ENCODE results near the gene TGFB1. TPM values are rescaled to one million over a fixed set of nuclear protein-coding genes. Genes with fewer than 3 reads are reported as not detected.
A peak's percentile ranks its signal among the peaks of the same experiment; 100 is the strongest.
"Not testable (repeated sequence)": the region's sequence is repeated elsewhere in the genome, so short reads cannot be mapped to it uniquely, and the experiment has no call there.

Gene TGFB1
- total RNA-seq, 2 experiments from 2014 or later: 406 to 416 TPM

- Mint-ChIP-seq H3K4me1 (ENCODE audit: low read depth) (no peaks in the 10 kb centered on the region), H3K9me3 (no peaks in the 10 kb centered on the region), H3K27me3 (no peaks in the 10 kb centered on the region), H3K4me3 (no peak overlapping the region), H3K36me3 (ENCODE audit: low read depth) (peaks cover 27% of the 10 kb centered on the region), H3K27ac (no peak overlapping the region)
- intact Hi-C loops (cut with DNase I, micrococcal nuclease): no loop called here
- H3K4me3 ChIP-seq (ENCODE audit: low read length): no peak overlapping the region
- no peaks in the 10 kb centered on the region for H3K27me3 ChIP-seq (ENCODE audit: control insufficient read depth in 1 of 2, insufficient read depth in 2 of 2, low read length in 2 of 2)
- no peaks in the 10 kb centered on the region for H3K9me3 ChIP-seq (ENCODE audit: control insufficient read depth in 1 of 2, insufficient read depth in 1 of 2, low read length in 2 of 2)
- H3K27ac ChIP-seq (ENCODE audit: low read depth in 1 of 2, low read length in 2 of 2): no peak overlapping the region
- POLR2A ChIA-PET: interaction anchor here (0.6 kb wide), 1 partner anchor 171 kb away, joined by 3 read pairs; no protein-coding TSS in a partner anchor
- ATAC-seq (ENCODE audit: poor library complexity) (no peak), DNase-seq (no peak)
- no peak for TF ChIP-seq CTCF (IDR thresholded peaks at IDR 0.05)
- H3K4me1 ChIP-seq (ENCODE audit: insufficient read depth, low read length): no peaks in the 10 kb centered on the region
- CTCF ChIA-PET: interaction anchor here (0.6 kb wide), 1 partner anchor 73 kb away, joined by 3 read pairs; no protein-coding TSS in a partner anchor
- peaks cover 16% of the 10 kb centered on the region for H3K36me3 ChIP-seq (ENCODE audit: insufficient read depth, low read length)
Measured at GRCh38 chr19:41384351-41384750, 30.6 kb upstream of the TGFB1 start.

DNA sequence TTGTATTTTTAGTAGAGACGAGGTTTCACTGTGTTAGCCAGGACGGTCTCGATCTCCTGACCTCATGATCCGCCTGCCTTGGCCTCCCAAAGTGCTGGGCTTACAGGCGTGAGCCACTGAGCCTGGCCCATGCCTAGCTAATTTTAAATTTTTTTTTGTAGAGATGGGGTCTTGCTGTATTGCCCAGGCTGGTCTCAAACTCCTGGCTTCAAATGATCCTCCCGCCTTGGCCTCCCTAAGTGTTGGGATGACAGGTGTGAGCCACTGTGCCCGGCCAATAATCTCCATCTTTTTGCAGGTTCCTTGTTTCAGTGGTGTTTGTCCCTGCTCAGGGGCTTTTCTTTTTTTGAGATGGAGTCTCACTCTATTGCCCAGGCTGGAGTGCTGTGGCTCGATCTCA is 27.8 kb upstream of the TGFB1 start:
- H3K27me3 Mint-ChIP-seq; H3K4me1 ChIP-seq (ENCODE audit: insufficient read depth, low read length); DNase-seq; intact Hi-C loops (cut with DNase I, micrococcal nuclease); ATAC-seq (ENCODE audit: poor library complexity); H3K27ac Mint-ChIP-seq; H3K36me3 Mint-ChIP-seq (ENCODE audit: low read depth); H3K4me3 Mint-ChIP-seq; H3K9me3 ChIP-seq (ENCODE audit: control insufficient read depth in 1 of 2, insufficient read depth in 1 of 2, low read length in 2 of 2); H3K9me3 Mint-ChIP-seq; H3K4me3 ChIP-seq (ENCODE audit: low read length); H3K4me1 Mint-ChIP-seq (ENCODE audit: low read depth); H3K27ac ChIP-seq (ENCODE audit: low read depth in 1 of 2, low read length in 2 of 2); H3K36me3 ChIP-seq (ENCODE audit: insufficient read depth, low read length); CTCF ChIA-PET; H3K27me3 ChIP-seq (ENCODE audit: control insufficient read depth in 1 of 2, insufficient read depth in 2 of 2, low read length in 2 of 2): not testable (repeated sequence)
- POLR2A ChIA-PET: interaction anchor here (1.5 kb wide), 1 partner anchor 16 kb away, joined by 4 read pairs; no protein-coding TSS in a partner anchor

GRCh38 chr19:41377977-41378709 is 24.4 kb upstream of the TGFB1 start:
- POLR2A ChIA-PET: interaction anchor here (0.6 to 0.8 kb wide), 3 partner anchors 20 to 114 kb away, joined by 3 read pairs; no protein-coding TSS in a partner anchor
- Histone ChIP-seq H3K27ac (ENCODE audit: low read depth in 1 of 2, low read length in 2 of 2) (no peak overlapping the region), H3K27me3 (ENCODE audit: control insufficient read depth in 1 of 2, insufficient read depth in 2 of 2, low read length in 2 of 2) (no peaks in the 10 kb centered on the region), H3K9me3 (ENCODE audit: control insufficient read depth in 1 of 2, insufficient read depth in 1 of 2, low read length in 2 of 2) (no peaks in the 10 kb centered on the region), H3K36me3 (ENCODE audit: insufficient read depth, low read length) (no peaks in the 10 kb centered on the region), H3K4me3 (ENCODE audit: low read length) (no peak overlapping the region), H3K4me1 (ENCODE audit: insufficient read depth, low read length) (peaks cover 20% of the 10 kb centered on the region)
- CTCF ChIA-PET: interaction anchor here (0.6 to 0.7 kb wide), 2 partner anchors 48 to 71 kb away, joined by 3 read pairs; no protein-coding TSS in a partner anchor
- TF ChIP-seq CTCF (IDR thresholded peaks at IDR 0.05): no peak
- intact Hi-C loops (cut with DNase I, micrococcal nuclease): no loop called here
- DNase-seq: peak in 2 of 14 experiments; percentile 44 to 45
- Mint-ChIP-seq H3K9me3 (no peaks in the 10 kb centered on the region), H3K27ac (no peak overlapping the region), H3K4me3 (peak overlapping the region; percentile 38), H3K4me1 (ENCODE audit: low read depth) (peaks cover 14% of the 10 kb centered on the region), H3K27me3 (no peaks in the 10 kb centered on the region), H3K36me3 (ENCODE audit: low read depth) (no peaks in the 10 kb centered on the region)
- peak; percentile 56 for ATAC-seq (ENCODE audit: poor library complexity)
